Pancreas (tissue), 10 donors: ENCODE measurements around the gene PKP3. TPM values are rescaled to one million over a fixed set of nuclear protein-coding genes. Genes with fewer than 3 reads are reported as not detected.

Source experiments
- ATAC-seq, 4 donors: fragments of 200-7000 bp; cut with Tn5 transposase; one replicate each; pipeline versions ENCODE4 v1.8.0 to v1.9.1; 2020; ENCODE audit warnings: mild to moderate bottlenecking in 4 of 4, moderate library complexity in 4 of 4
- DNase-seq, 6 donors: peaks; one replicate each; pipeline ENCODE4 v3.0.0-alpha.2; 2020
- FAIRE-seq: peaks from 2 replicates; lab custom pipeline; 2012; peaks lifted over from hg19 to GRCh38; lab: Jason Lieb, UNC
- H3K27ac ChIP-seq, 4 donors: fragments of 200-600 bp; sonication (generic); 1 replicate in 3 of 4; 2 replicates in 1 of 4; pipeline versions ENCODE4 v1.5.0 to v1.8.0; 2020
- H3K27me3 ChIP-seq, 4 donors: fragments of 200-600 bp; one replicate each; pipeline ENCODE4 v1.8.0; 2021
- H3K36me3 ChIP-seq, 3 donors: fragments of 200-600 bp; sonication (generic) in 1 of 3; one replicate each; pipeline versions ENCODE4 v1.5.0 to v1.8.0; 2020 to 2021
- H3K4me1 ChIP-seq, 3 donors: fragments of 200-600 bp; one replicate each; pipeline ENCODE4 v1.8.0; 2021
- H3K4me3 ChIP-seq, 4 donors: fragments of 200-600 bp; sonication (generic) in 2 of 4; one replicate each; pipeline versions ENCODE4 v1.5.0 to v1.8.0; 2020 to 2021
- H3K9me3 ChIP-seq, 4 donors: fragments of 200-600 bp; one replicate each; pipeline ENCODE4 v1.8.0; 2021
- CTCF ChIP-seq, 4 donors: fragments of 200-600 bp; sonication (generic) in 3 of 4; IDR thresholded peaks; one replicate each; pipeline versions ENCODE4 v1.5.0 to v1.8.0; 2021; ENCODE audit warnings: antibody characterized with exemption in 4 of 4
- WGBS, 2 donors: extraction: QIAGEN DNeasy Blood & Tissue Kit; methylation state at CpG; one replicate each; pipeline ENCODE4 v1.1.7; 2013; 5-methylcytosine and 5-hydroxymethylcytosine counted together
- intact Hi-C, 3 donors: fragments of 100-400 bp; cut with DNase I; formaldehyde crosslinking; loops; one replicate each; pipeline versions ENCODE4 v1.11.1 to v1.14.2; 2022
- polyA plus RNA-seq, 2 donors: library from polyadenylated mRNA; stranded (reverse); fragments of 200-250 nt; gene quantifications; one replicate each; pipeline ENCODE4 v1.2.3, GENCODE V29; 2013
- total RNA-seq, 6 donors: library from RNA; stranded (reverse); fragmentation: NEBNext Ultra II Directional in 4 of 6; extraction: Animal tissue kit (Norgen Biotek cat#: 25700) in 4 of 6; gene quantifications; one replicate each; pipeline versions ENCODE4 v1.2.1 to v1.2.4, GENCODE V29; 2021 to 2023
- donor health status: healthy with polysubstance abuse.
- donor health status: DM: no; HTN: no; CAD: no; lungs with moderate emphysema.
- donor health status: DM: no; HTN: no; CAD: no.
- donor health status: control.
- donor health status: control.
- donor health status: Bipolar disorder and iron deficiency.
- donor health status: DM: yes; HTN: yes; CAD: no.
- donor health status: DM: no; HTN: no; CAD: no.
- donor health status: DM: no; HTN: no; CAD: no.
- donor health status: DM: yes; HTN: yes; CAD: no.

PKP3 gene
- total and polyA plus RNA-seq, 8 donors, result 23.4 to 50.5 (median 30.5) TPM

- no peak for DNase-seq
- ATAC-seq, result no peak
- no peak for TF ChIP-seq CTCF (IDR thresholded peaks at IDR 0.05)
- no peaks in the 10 kb centered on the region for H3K27me3 ChIP-seq
- peaks cover 17 to 28% (median 20%) of the 10 kb centered on the region in 3 donors for H3K4me1 ChIP-seq
- intact Hi-C loops, result loop anchor here in 2 of 3 donors (5.0 to 10.0 kb wide), 2 partner anchors 43 to 46 kb away; partner anchors contain the start of gene IFITM2 (in 2 of the 2)
- H3K9me3 ChIP-seq, result no peaks in the 10 kb centered on the region
- no peaks in the 10 kb centered on the region for H3K36me3 ChIP-seq
- H3K4me3 ChIP-seq, result no peak overlapping the region
- FAIRE-seq, result no peak
- 68 to 82% methylated on average over 18 of the region's 18 CpGs for WGBS, 2 donors
- H3K27ac ChIP-seq, result no peak overlapping the region
Observed at GRCh38 chr11:350723-351255, 43.2 kb upstream of the PKP3 start.

GRCh38 chr11:351411-351810, 42.6 kb upstream of the PKP3 start:
- Histone ChIP-seq H3K27me3 (no peaks in the 10 kb centered on the region), H3K4me1 (peaks cover 17 to 28% (median 20%) of the 10 kb centered on the region in 3 donors), H3K4me3 (no peak overlapping the region), H3K36me3 (no peaks in the 10 kb centered on the region), H3K27ac (no peak overlapping the region), H3K9me3 (no peaks in the 10 kb centered on the region)
- DNase-seq (no peak), FAIRE-seq (no peak), ATAC-seq (no peak)
- WGBS, 2 donors, result 85 to 87% methylated on average over 14 of the region's 14 CpGs
- TF ChIP-seq CTCF (IDR thresholded peaks at IDR 0.05), result no peak
- intact Hi-C loops, result loop anchor here in 2 of 3 donors (5.0 to 10.0 kb wide), 2 partner anchors 44 to 47 kb away; partner anchors contain the start of gene IFITM2 (in 2 of the 2)

GRCh38 chr11:352456-353031, 41.5 kb upstream of the PKP3 start:
- DNase-seq (no peak), ATAC-seq (no peak), FAIRE-seq (no peak)
- peak overlapping the region in 3 of 4 donors; percentile 60 to 98 (median 93) for H3K27ac ChIP-seq
- TF ChIP-seq CTCF (IDR thresholded peaks at IDR 0.05), result no peak
- no peaks in the 10 kb centered on the region for H3K36me3 ChIP-seq
- WGBS, 2 donors, result 95 to 97% methylated on average over 12 of the region's 12 CpGs
- H3K4me1 ChIP-seq, result peaks cover 17 to 28% (median 20%) of the 10 kb centered on the region in 3 donors
- no peaks in the 10 kb centered on the region for H3K9me3 ChIP-seq
- H3K4me3 ChIP-seq, result no peak overlapping the region
- H3K27me3 ChIP-seq, result no peaks in the 10 kb centered on the region
- intact Hi-C loops, result loop anchor here in 2 of 3 donors (5.0 to 10.0 kb wide), 2 partner anchors 45 to 48 kb away; partner anchors contain the start of gene IFITM2 (in 2 of the 2)

GRCh38 chr11:353179-353873, 40.7 kb upstream of the PKP3 start:
- DNase-seq (peak; percentile 82 to 93 (median 90)), ATAC-seq (peak; percentile 52 to 78 (median 73)), FAIRE-seq (no peak)
- Histone ChIP-seq H3K9me3 (no peaks in the 10 kb centered on the region), H3K27ac (peak overlapping the region; percentile 60 to 98 (median 84)), H3K4me1 (peaks cover 17 to 28% (median 20%) of the 10 kb centered on the region in 3 donors), H3K27me3 (no peaks in the 10 kb centered on the region), H3K36me3 (no peaks in the 10 kb centered on the region), H3K4me3 (no peak overlapping the region)
- WGBS, 2 donors, result 17 to 24% methylated on average over 16 of the region's 16 CpGs
- intact Hi-C loops, result loop anchor here in 2 of 3 donors (5.0 to 10.0 kb wide), 2 partner anchors 46 to 49 kb away; partner anchors contain the start of gene IFITM2 (in 2 of the 2)
- no peak for TF ChIP-seq CTCF (IDR thresholded peaks at IDR 0.05)
